Lower lobe of right lung (tissue), 2 donors: ENCODE results near the gene FIGNL1. TPM values are rescaled to one million over a fixed set of nuclear protein-coding genes. Genes with fewer than 3 reads are reported as not detected.

ENCODE experiments used
- ATAC-seq, 2 donors: fragments of 200-7000 bp; cut with Tn5 transposase; one replicate each; pipeline ENCODE4 v1.9.1; 2020 to 2022; ENCODE audit warnings: mild to moderate bottlenecking in 2 of 2, moderate library complexity in 2 of 2
- DNase-seq: peaks from one replicate; pipeline ENCODE4 v3.0.0-alpha.2; 2020
- H3K27ac ChIP-seq: fragments of 200-600 bp; one replicate; pipeline ENCODE4 v1.8.0; 2022
- H3K27me3 ChIP-seq: fragments of 200-600 bp; one replicate; pipeline ENCODE4 v1.8.0; 2022; ENCODE audit warnings: low read depth
- H3K36me3 ChIP-seq: fragments of 200-600 bp; one replicate; pipeline ENCODE4 v1.8.0; 2022; ENCODE audit warnings: mild to moderate bottlenecking
- H3K4me1 ChIP-seq: fragments of 200-600 bp; one replicate; pipeline ENCODE4 v1.8.0; 2022
- H3K4me3 ChIP-seq: fragments of 200-600 bp; one replicate; pipeline ENCODE4 v1.8.0; 2022; ENCODE audit warnings: mild to moderate bottlenecking
- H3K9me3 ChIP-seq: fragments of 200-600 bp; one replicate; pipeline ENCODE4 v1.8.0; 2022
- intact Hi-C: fragments of 100-400 bp; cut with DNase I; formaldehyde crosslinking; loops from one replicate; pipeline ENCODE4 v1.11.0; 2022
- total RNA-seq: library from RNA; stranded (reverse); fragmentation: NEBNext Ultra II Directional; extraction: Animal tissue kit (Norgen Biotek cat#: 25700); gene quantifications from one replicate; pipeline ENCODE4 v1.2.1, GENCODE V29; 2021
- TF ChIP-seq, protein P1 (sequence below): fragments of 200-600 bp; IDR thresholded peaks from one replicate; pipeline ENCODE4 v1.8.0; 2022; ENCODE audit warnings: antibody characterized with exemption, mild to moderate bottlenecking
- donor health status: DM: no; HTN: yes; CAD: no; lungs with severe emphysema.

Gene FIGNL1
- total RNA-seq, 1 donor from 2014 or later = 5.0 TPM

DNA sequence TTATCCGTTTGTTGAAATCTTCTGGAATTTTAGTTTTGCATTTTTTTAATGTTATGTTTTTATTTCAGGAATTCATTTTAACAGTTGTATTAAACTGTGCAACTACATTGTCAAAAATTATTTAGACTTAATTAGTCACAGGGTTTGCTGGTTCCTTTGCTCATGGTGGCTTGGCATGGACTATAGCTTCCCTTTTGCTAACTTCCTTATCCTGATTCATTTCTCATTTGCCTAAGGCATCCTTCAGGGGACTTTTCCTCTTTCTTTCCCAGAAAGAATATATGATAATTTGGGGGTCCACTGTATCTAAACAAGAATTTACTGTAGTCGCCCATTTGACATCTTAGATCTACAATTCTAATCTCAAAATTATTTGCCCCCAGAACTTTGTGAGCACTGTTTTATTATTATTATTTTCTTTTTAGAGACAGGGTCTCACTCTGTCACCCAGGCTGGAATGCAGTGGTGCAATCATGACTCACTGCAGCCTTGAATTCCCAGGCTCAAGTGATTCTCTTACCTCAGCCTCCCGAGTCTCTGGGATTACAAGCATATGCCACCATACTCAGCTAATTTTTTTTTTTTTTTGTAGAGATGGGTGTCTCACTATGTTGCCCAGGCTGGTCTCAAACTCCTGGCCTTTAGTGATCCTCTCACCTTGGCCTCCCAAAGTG, 13.9 kb downstream of the FIGNL1 start:
- DNase-seq = no peak
- Histone ChIP-seq H3K27ac (no peak overlapping the region), H3K27me3 (no peaks in the 10 kb centered on the region), H3K4me1 (no peaks in the 10 kb centered on the region), H3K4me3 (no peak overlapping the region), H3K9me3 (no peaks in the 10 kb centered on the region), H3K36me3 (no peaks in the 10 kb centered on the region)
- intact Hi-C loops = no loop called here
- ATAC-seq = no peak
- TF ChIP-seq, protein P1, sequence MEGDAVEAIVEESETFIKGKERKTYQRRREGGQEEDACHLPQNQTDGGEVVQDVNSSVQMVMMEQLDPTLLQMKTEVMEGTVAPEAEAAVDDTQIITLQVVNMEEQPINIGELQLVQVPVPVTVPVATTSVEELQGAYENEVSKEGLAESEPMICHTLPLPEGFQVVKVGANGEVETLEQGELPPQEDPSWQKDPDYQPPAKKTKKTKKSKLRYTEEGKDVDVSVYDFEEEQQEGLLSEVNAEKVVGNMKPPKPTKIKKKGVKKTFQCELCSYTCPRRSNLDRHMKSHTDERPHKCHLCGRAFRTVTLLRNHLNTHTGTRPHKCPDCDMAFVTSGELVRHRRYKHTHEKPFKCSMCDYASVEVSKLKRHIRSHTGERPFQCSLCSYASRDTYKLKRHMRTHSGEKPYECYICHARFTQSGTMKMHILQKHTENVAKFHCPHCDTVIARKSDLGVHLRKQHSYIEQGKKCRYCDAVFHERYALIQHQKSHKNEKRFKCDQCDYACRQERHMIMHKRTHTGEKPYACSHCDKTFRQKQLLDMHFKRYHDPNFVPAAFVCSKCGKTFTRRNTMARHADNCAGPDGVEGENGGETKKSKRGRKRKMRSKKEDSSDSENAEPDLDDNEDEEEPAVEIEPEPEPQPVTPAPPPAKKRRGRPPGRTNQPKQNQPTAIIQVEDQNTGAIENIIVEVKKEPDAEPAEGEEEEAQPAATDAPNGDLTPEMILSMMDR = no peak

DNA sequence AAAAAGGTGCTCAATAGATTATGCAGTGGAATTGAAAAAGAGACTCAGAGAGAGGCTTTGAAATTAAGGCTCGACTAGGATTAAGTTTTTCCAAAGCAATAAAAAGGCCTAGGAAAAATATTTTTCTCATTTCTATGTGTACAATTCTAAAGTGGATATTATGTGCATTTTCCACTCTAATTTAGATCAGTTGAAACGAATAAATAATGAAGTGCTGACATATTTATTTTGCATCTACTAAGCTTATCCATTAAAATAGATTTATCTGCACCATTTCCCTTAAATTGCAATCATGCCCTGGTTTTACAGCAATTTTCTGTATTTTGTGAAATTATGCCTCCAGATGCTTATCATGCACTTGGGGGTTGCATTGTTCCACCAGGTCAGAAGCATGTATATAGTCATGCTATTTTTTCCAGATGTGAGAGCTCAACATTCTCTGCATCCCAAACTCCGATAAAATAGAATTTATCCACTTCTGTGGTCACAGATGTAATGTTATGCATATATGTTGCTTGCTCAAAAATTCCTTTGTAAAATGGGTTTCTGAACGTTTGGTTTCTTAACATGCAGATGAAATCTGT, 18.3 kb downstream of the FIGNL1 start:
- Histone ChIP-seq H3K4me3 (no peak overlapping the region), H3K27ac (no peak overlapping the region), H3K27me3 (no peaks in the 10 kb centered on the region), H3K4me1 (no peaks in the 10 kb centered on the region), H3K36me3 (no peaks in the 10 kb centered on the region), H3K9me3 (no peaks in the 10 kb centered on the region)
- DNase-seq = no peak
- no peak for ATAC-seq
- intact Hi-C loops = no loop called here
- TF ChIP-seq, protein P1 = no peak

DNA sequence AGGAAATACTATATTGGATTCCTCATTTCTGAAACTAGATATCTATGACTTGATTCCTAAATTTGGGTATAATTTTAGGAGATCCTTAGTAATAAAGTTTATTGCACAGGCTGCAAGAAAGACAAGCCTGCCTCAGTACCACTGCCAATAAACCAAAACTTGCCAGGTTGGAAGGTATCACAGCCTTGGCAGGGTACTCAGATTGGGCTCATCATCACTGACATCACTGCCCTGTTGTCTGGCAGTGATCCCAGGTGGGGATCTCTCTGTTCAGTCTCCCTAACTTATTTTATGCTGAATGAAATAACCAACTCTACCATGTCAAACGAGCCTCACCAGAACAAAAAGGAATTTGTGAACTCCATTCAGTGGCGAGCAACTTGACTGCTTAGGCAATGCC, 18.8 kb downstream of the FIGNL1 start:
- Histone ChIP-seq H3K27ac (no peak overlapping the region), H3K4me1 (no peaks in the 10 kb centered on the region), H3K4me3 (no peak overlapping the region), H3K27me3 (no peaks in the 10 kb centered on the region), H3K9me3 (no peaks in the 10 kb centered on the region), H3K36me3 (no peaks in the 10 kb centered on the region)
- TF ChIP-seq, protein P1 = no peak
- intact Hi-C loops = no loop called here
- ATAC-seq (no peak), DNase-seq (no peak)

DNA sequence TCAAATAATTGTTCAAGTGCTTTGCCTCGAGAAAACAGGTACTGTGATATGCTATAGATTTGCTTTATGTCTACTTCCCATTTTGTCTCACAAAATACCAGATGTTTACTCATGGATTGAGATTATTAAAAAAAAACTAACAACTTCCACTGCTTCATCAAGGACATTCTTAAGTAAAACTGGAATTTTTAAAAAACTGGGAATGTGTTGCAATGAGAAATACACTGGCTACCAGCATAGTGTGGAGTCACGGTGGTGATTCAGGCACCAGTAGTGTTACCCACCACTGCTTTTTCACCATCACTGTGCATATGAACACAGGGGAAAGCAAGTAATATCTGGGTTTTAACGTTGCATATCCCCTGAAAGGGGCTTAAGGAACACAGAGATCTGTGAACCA, 21.2 kb downstream of the FIGNL1 start:
- TF ChIP-seq, protein P1 = no peak
- Histone ChIP-seq H3K9me3 (no peaks in the 10 kb centered on the region), H3K36me3 (no peaks in the 10 kb centered on the region), H3K27ac (no peak overlapping the region), H3K4me3 (no peak overlapping the region), H3K4me1 (no peaks in the 10 kb centered on the region), H3K27me3 (no peaks in the 10 kb centered on the region)
- DNase-seq (no peak), ATAC-seq (no peak)
- intact Hi-C loops = no loop called here

DNA sequence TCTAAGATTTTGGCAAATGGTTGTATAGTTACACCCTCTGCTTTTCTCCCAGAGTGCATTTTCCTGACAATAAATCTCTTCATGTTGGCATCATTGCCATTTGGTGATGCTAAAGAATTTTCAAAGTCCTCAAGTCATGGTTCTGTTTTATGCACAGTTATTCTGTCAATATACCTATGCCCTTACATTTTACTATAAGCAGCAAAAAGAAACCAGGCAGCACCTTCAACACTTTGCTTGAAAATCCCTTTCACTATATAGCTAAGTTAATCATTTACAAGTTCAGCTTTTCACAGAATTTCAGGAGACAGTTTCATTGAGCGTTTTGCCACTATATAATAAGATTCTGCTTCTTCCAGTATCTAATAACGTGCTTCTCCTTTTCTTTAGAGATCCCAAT, 22.6 kb downstream of the FIGNL1 start:
- intact Hi-C loops = no loop called here
- Histone ChIP-seq H3K9me3 (no peaks in the 10 kb centered on the region), H3K36me3 (no peaks in the 10 kb centered on the region), H3K4me3 (no peak overlapping the region), H3K4me1 (no peaks in the 10 kb centered on the region), H3K27me3 (no peaks in the 10 kb centered on the region), H3K27ac (no peak overlapping the region)
- no peak for DNase-seq
- no peak for ATAC-seq
- TF ChIP-seq, protein P1 = no peak
